Activated CD8-positive, alpha-beta T cell treated with anti-CD3 and anti-CD28 coated beads for 36 hours (primary cell): ENCODE results near the gene LIME1. TPM values are rescaled to one million over a fixed set of nuclear protein-coding genes. Genes with fewer than 3 reads are reported as not detected.

Experiments
- ATAC-seq: fragments of 200-7000 bp; cut with Tn5 transposase; one replicate; pipeline ENCODE4 v1.10.0; 2021; ENCODE audit warnings: mild to moderate bottlenecking, moderate library complexity
- CTCF ChIA-PET: fragments of 350-600 bp; sonication (Branson Sonifier 250); formaldehyde crosslinking; loops from one replicate; lab custom pipeline; 2021; ENCODE audit warnings: antibody characterized with exemption; lab: Charles Lee
- POLR2A ChIA-PET: fragments of 350-600 bp; sonication (Branson Sonifier 250); formaldehyde crosslinking; loops from one replicate; lab custom pipeline; 2021; ENCODE audit warnings: antibody characterized with exemption; lab: Charles Lee
- DNase-seq: peaks from one replicate; pipeline ENCODE4 v3.0.0-alpha.2; 2020
- H3K27ac Mint-ChIP-seq: one replicate; pipeline ENCODE4 v1.8.0; 2021; ENCODE audit warnings: mild to moderate bottlenecking, mixed read lengths
- H3K27me3 Mint-ChIP-seq: one replicate; pipeline ENCODE4 v1.8.0; 2021; ENCODE audit warnings: mixed read lengths
- H3K36me3 Mint-ChIP-seq: one replicate; pipeline ENCODE4 v1.8.0; 2021; ENCODE audit warnings: low read depth, mixed read lengths
- H3K4me1 Mint-ChIP-seq: one replicate; pipeline ENCODE4 v1.8.0; 2021; ENCODE audit warnings: low read depth, mixed read lengths
- H3K4me3 Mint-ChIP-seq: one replicate; pipeline ENCODE4 v1.8.0; 2021; ENCODE audit warnings: mild to moderate bottlenecking, moderate library complexity, mixed read lengths
- H3K9me3 Mint-ChIP-seq: one replicate; pipeline ENCODE4 v1.8.0; 2021; ENCODE audit warnings: mixed read lengths
- intact Hi-C: fragments of 100-400 bp; cut with micrococcal nuclease; formaldehyde crosslinking; loops from one replicate; pipeline ENCODE4 v1.10.0; 2022
- total RNA-seq, 2 experiments: library from RNA; stranded (reverse); gene quantifications; one replicate each; pipeline ENCODE4 v1.2.3, GENCODE V29; 2021
- TF ChIP-seq, protein P1 (sequence below): fragments of 200-600 bp; IDR thresholded peaks from one replicate; pipeline ENCODE4 v1.8.0; 2022; ENCODE audit warnings: antibody characterized with exemption, mild to moderate bottlenecking

Gene LIME1
- total RNA-seq, 2 experiments from 2014 or later = 15.5 to 16.8 TPM

GRCh38 chr20:63734111-63734945, 2.1 kb upstream of the LIME1 start:
- TF ChIP-seq, protein P1, sequence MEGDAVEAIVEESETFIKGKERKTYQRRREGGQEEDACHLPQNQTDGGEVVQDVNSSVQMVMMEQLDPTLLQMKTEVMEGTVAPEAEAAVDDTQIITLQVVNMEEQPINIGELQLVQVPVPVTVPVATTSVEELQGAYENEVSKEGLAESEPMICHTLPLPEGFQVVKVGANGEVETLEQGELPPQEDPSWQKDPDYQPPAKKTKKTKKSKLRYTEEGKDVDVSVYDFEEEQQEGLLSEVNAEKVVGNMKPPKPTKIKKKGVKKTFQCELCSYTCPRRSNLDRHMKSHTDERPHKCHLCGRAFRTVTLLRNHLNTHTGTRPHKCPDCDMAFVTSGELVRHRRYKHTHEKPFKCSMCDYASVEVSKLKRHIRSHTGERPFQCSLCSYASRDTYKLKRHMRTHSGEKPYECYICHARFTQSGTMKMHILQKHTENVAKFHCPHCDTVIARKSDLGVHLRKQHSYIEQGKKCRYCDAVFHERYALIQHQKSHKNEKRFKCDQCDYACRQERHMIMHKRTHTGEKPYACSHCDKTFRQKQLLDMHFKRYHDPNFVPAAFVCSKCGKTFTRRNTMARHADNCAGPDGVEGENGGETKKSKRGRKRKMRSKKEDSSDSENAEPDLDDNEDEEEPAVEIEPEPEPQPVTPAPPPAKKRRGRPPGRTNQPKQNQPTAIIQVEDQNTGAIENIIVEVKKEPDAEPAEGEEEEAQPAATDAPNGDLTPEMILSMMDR = no peak
- Mint-ChIP-seq H3K4me1 (peaks cover 24% of the 10 kb centered on the region), H3K9me3 (no peaks in the 10 kb centered on the region), H3K27me3 (no peaks in the 10 kb centered on the region), H3K27ac (no peak overlapping the region), H3K4me3 (no peak overlapping the region), H3K36me3 (peaks cover 11% of the 10 kb centered on the region)
- intact Hi-C loops = no loop called here
- CTCF ChIA-PET = no interaction called here
- POLR2A ChIA-PET = interaction anchor here (0.8 to 1.1 kb wide), 2 partner anchors 26 to 35 kb away, joined by 3 to 4 read pairs; partner anchors contain the start of genes ARFRP1 and ZGPAT
- no peak for ATAC-seq
- no peak for DNase-seq

GRCh38 chr20:63734946-63735858, 1.3 kb upstream of the LIME1 start:
- peaks cover 11% of the 10 kb centered on the region for H3K36me3 Mint-ChIP-seq
- CTCF ChIA-PET = interaction anchor here (1.2 to 2.2 kb wide), 4 partner anchors 20 to 197 kb away, joined by 3 to 17 read pairs (median 5); partner anchors contain the start of genes ARFRP1, PTK6 and ZGPAT
- H3K9me3 Mint-ChIP-seq = no peaks in the 10 kb centered on the region
- H3K4me1 Mint-ChIP-seq = peaks cover 24% of the 10 kb centered on the region
- TF ChIP-seq, protein P1 = no peak
- POLR2A ChIA-PET = interaction anchor here (0.7 to 2.0 kb wide), 5 partner anchors 27 to 198 kb away, joined by 3 to 12 read pairs (median 3); partner anchors contain the start of genes ARFRP1, PTK6 and ZGPAT
- no peak for ATAC-seq
- no peak overlapping the region for H3K4me3 Mint-ChIP-seq
- DNase-seq = no peak
- intact Hi-C loops = no loop called here
- H3K27me3 Mint-ChIP-seq = no peaks in the 10 kb centered on the region
- no peak overlapping the region for H3K27ac Mint-ChIP-seq

- Mint-ChIP-seq H3K36me3 (peaks cover 11% of the 10 kb centered on the region), H3K4me1 (peaks cover 26% of the 10 kb centered on the region), H3K9me3 (no peaks in the 10 kb centered on the region), H3K27me3 (no peaks in the 10 kb centered on the region), H3K27ac (peak overlapping the region; percentile 79), H3K4me3 (peak overlapping the region; percentile 72)
- CTCF ChIA-PET = interaction anchor here (0.8 to 2.4 kb wide), 9 partner anchors 14 to 244 kb away, joined by 3 to 17 read pairs (median 5); partner anchors contain the start of genes ARFRP1, PRPF6, PTK6 and ZGPAT
- peak; percentile 24 for ATAC-seq
- intact Hi-C loops = no loop called here
- peak; percentile 75 for DNase-seq
- POLR2A ChIA-PET = interaction anchor here (0.6 to 2.0 kb wide), 10 partner anchors 10 to 216 kb away, joined by 3 to 12 read pairs (median 4); partner anchors contain the start of genes ARFRP1, PPDPF and ZGPAT
- TF ChIP-seq, protein P1 = no peak
Observed at GRCh38 chr20:63736893-63737694, 630 bp downstream of the LIME1 start.

DNA sequence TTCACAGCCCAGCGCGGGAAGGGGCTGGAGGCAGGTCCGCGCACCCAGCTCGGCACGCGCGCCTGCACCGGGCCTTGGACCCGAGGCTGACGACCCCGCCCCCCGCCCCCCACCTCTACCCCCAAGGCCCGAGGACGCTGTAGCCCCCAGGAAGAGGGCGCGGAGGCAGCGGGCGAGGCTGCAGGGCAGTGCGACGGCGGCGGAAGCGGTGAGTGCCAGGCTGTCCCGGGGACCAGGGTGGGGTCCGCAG, 1.2 kb downstream of the LIME1 start:
- peaks cover 11% of the 10 kb centered on the region for H3K36me3 Mint-ChIP-seq
- TF ChIP-seq, protein P1 = no peak
- POLR2A ChIA-PET = interaction anchor here (1.0 to 2.0 kb wide), 3 partner anchors 30 to 96 kb away, joined by 3 to 12 read pairs (median 3); partner anchors contain the start of genes ARFRP1 and ZGPAT
- no peak overlapping the region for H3K27ac Mint-ChIP-seq
- CTCF ChIA-PET = interaction anchor here (1.2 to 2.4 kb wide), 2 partner anchors 30 to 48 kb away, joined by 4 to 7 read pairs; partner anchors contain the start of genes ARFRP1 and ZGPAT
- no peaks in the 10 kb centered on the region for H3K9me3 Mint-ChIP-seq
- peaks cover 26% of the 10 kb centered on the region for H3K4me1 Mint-ChIP-seq
- H3K27me3 Mint-ChIP-seq = no peaks in the 10 kb centered on the region
- DNase-seq = no peak
- H3K4me3 Mint-ChIP-seq = peak overlapping the region; percentile 72
- ATAC-seq = peak; percentile 1
- intact Hi-C loops = no loop called here
